GM12892 (cell line): ENCODE results near the gene ARHGEF18.

Experiments used
- POLR2A ChIP-seq: IDR thresholded peaks from 2 replicates; pipeline ENCODE4 v1.6.1; 2011; ENCODE audit warnings: low read depth, low read length, control low read depth
- TAF1 ChIP-seq: IDR thresholded peaks from 2 replicates; pipeline ENCODE4 v1.6.1; 2011; ENCODE audit warnings: low read depth, mild to moderate bottlenecking, control low read depth, low read length, borderline replicate concordance

DNA sequence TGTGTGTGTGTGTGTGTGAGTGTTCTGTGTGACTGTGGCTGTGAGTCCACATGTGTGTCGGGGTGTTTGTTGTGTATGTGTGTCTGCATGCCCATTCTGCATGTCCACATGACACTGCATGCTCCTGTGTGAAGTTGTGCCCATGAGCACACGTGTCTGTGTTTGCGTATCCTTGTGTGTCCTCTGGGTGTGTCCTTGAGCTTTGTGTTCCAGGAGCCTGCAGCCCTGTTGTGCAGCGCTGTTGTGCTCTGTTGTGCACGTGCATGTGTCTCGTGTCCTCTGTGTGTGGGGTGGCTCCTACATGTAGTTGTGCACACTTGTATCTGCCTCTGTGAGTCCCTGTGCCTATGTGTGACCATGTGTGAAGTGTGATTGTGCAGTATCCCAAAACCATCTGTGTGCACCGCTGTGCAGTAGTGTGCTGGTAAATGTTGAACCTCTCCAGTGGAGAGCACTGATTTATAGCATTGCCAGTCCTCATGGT, 2.2 kb upstream of the ARHGEF18 start:
- TF ChIP-seq TAF1 (no peak), POLR2A (no peak)
